NCI-H1436 treated with DMSO at 0.1 percent for 48 hours (cell line): ENCODE data around the gene NAP1L3.

Source experiments
- DNase-seq: peaks from one replicate; lab custom pipeline; 2025; lab: John Stamatoyannopoulos, UW

The NAP1L3 gene

DNA sequence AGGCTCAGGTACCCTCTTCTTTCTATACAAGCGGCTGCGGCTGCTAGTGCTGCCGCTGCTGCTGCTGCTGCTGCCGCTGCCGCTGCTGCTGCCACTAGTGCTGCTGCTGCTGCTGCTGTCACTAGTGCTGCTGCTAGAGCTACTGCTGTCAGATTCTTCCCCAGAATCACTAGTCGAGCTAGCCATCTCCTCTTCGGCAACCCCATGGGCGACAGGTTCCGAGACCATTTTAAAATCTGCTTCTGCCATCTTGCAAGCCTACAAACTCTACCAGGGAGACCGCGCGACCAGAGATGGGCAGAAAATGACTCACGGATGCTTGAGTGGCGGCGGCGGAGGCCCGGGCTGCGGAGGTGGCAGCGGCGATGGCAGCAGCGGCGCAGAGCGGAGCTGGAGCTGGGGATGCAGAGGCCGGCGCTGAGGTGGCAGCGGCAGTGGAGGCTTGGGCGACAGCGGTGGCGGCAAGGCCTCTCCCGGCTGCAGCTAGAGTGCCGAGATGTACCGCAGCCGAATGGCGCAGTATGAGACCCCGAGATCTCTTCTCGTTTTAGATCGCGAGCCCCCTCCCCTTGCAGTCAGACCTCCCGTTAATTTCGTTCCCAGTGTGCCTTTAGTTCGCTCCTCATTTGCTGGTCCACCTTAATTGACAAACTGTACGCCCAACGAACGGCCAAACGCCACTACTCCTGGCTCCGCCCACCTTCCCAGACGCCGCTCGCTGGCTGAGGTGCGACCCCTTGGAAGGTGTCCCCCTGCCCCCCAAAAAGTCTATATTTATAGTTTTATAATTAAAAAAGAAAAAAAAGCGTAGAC lies at the start of gene NAP1L3:
Gene NAP1L3 (minus strand): TSS at position 523 of the 813 bp plus-strand sequence. CDS start 274 bp downstream, at position 249.
- peak; percentile 12 for DNase-seq

DNA sequence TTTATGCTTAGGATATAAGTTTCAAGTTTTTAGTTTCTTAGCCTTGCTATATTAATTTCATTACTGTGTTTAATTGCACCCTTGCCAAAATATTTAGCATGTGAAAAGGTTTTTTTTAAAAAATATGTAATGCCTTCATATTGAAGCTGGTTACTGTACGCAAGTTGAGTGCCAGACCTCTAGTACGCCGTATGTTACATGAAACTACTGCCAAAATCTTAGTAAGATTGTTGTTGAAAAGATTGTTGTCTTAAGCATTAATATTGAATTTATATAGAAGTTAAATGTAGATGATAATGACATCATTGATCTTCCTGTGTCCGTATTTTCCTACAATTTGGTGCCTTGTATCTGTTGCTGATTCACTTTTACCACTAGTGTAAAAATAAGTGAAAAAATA lies 37.7 kb upstream of the NAP1L3 start:
- no peak for DNase-seq

DNA sequence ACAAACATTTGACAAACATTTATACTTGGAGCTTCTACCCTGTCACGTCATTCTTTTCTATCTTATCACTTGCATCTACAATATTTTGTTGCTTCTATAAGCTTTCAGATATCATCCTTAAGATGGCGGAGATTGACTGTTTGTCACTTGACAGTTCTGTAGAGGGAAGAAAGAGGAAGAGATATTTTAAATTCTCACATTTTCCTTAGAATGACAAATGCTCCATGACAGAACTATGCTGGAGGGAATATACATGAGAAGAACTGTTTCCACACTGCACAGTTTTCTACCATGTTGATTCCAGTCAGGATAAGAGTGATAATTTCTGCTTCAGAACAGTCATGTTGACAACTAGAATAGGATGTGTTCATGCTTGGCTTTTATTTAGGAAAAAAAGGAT lies 30.3 kb upstream of the NAP1L3 start:
- no peak for DNase-seq

- no peak for DNase-seq
These were observed 22.6 kb upstream of the NAP1L3 start for GRCh38 chrX:93695981-93696380.

DNA sequence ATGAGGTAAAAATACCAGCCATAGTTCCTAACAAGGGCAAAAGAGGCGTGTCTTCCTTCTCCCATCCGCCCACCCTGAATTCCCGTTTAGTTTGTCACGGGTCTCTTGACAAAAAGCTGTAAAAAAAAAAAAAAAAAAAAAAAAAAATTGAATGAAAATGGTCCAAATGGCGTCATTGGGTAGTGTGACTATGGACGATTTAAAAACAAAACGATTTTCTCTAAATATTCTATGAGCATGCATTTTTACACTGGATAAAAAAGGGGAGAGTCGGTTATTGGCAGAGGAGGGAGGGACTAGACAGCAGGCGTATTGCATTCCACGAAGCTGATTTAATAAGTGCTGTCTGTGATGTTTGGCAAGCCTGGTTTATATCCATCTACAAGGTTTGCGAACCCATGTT lies 492 bp upstream of the NAP1L3 start, which contains the start of gene FAM133A:
Gene FAM133A (plus strand): TSS at position 338 of the 403 bp plus-strand sequence. CDS start 35,214 bp downstream, outside the sequence.
- no peak for DNase-seq

GRCh38 chrX:93660575-93660974 lies 12.8 kb downstream of the NAP1L3 start:
- no peak for DNase-seq

- DNase-seq: no peak
These were observed 24.0 kb downstream of the NAP1L3 start for GRCh38 chrX:93649381-93649780.

DNA sequence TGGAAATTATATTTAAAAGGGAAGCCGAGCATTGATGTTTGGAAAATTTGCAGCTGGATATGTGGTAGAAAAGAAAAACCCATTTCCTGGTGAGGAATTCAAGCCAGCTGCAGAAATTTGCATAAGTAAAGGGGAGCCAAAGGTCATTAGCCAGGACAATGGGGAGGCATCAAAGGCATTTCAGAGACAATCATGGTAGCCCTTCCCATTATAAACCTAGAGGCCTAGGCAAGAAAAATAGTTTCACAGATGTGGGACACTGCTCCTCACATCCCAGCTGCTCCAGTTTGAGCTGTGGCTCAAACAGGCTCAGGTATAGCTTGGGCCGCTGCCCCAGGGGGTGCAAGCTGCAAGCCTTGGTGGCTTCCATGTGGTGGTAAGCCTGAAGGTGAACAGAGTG lies 35.8 kb downstream of the NAP1L3 start:
- no peak for DNase-seq
